ENCODE results near the gene TGM2. TPM values are rescaled to one million over a fixed set of nuclear protein-coding genes. Genes with fewer than 3 reads are reported as not detected.
A peak's percentile ranks its signal among the peaks of the same experiment; 100 is the strongest.
"Not testable (repeated sequence)": the region's sequence is repeated elsewhere in the genome, so short reads cannot be mapped to it uniquely, and the experiment has no call there.

TGM2 gene
- total RNA-seq, 1 donor from 2014 or later = 670 TPM

- DNase-seq (ENCODE audit: extremely low read depth, low read depth, low spot score) = no peak
Observed at GRCh38 chr20:38119446-38119845, 45.6 kb downstream of the TGM2 start.

- peak; percentile 63 for DNase-seq (ENCODE audit: extremely low read depth, low read depth, low spot score)
Observed at GRCh38 chr20:38117635-38118034, 47.4 kb downstream of the TGM2 start.

- DNase-seq (ENCODE audit: extremely low read depth, low read depth, low spot score) = no peak
Observed at GRCh38 chr20:38117205-38117604, 47.9 kb downstream of the TGM2 start.

GRCh38 chr20:38116409-38117165 is 48.5 kb downstream of the TGM2 start:
- DNase-seq (ENCODE audit: extremely low read depth, low read depth, low spot score) = no peak

GRCh38 chr20:38115896-38116295 is 49.2 kb downstream of the TGM2 start:
- DNase-seq (ENCODE audit: extremely low read depth, low read depth, low spot score) = no peak

GRCh38 chr20:38115205-38115604 is 49.9 kb downstream of the TGM2 start:
- no peak for DNase-seq (ENCODE audit: extremely low read depth, low read depth, low spot score)

- DNase-seq (ENCODE audit: extremely low read depth, low read depth, low spot score) = no peak
Observed at GRCh38 chr20:38114353-38114791, 50.7 kb downstream of the TGM2 start.

- DNase-seq (ENCODE audit: extremely low read depth, low read depth, low spot score) = no peak
Observed at GRCh38 chr20:38113401-38114325, 51.4 kb downstream of the TGM2 start.

- no peak for DNase-seq (ENCODE audit: extremely low read depth, low read depth, low spot score)
Observed at GRCh38 chr20:38112930-38113294, 52.2 kb downstream of the TGM2 start.

- DNase-seq (ENCODE audit: extremely low read depth, low read depth, low spot score) = no peak
Observed at GRCh38 chr20:38112261-38112929, 52.7 kb downstream of the TGM2 start.

GRCh38 chr20:38111366-38112232 is 53.5 kb downstream of the TGM2 start:
- DNase-seq (ENCODE audit: extremely low read depth, low read depth, low spot score) = no peak

GRCh38 chr20:38110525-38111178 is 54.4 kb downstream of the TGM2 start:
- no peak for DNase-seq (ENCODE audit: extremely low read depth, low read depth, low spot score)

GRCh38 chr20:38109591-38110524 is 55.2 kb downstream of the TGM2 start:
- peak; percentile 52 for DNase-seq (ENCODE audit: extremely low read depth, low read depth, low spot score)

GRCh38 chr20:38108986-38109541 is 56.0 kb downstream of the TGM2 start:
- DNase-seq (ENCODE audit: extremely low read depth, low read depth, low spot score) = no peak

GRCh38 chr20:38108438-38108985 is 56.6 kb downstream of the TGM2 start:
- no peak for DNase-seq (ENCODE audit: extremely low read depth, low read depth, low spot score)

GRCh38 chr20:38107916-38108315 is 57.2 kb downstream of the TGM2 start:
- not testable (repeated sequence) for DNase-seq (ENCODE audit: extremely low read depth, low read depth, low spot score)

GRCh38 chr20:38107386-38107785 is 57.7 kb downstream of the TGM2 start:
- not testable (repeated sequence) for DNase-seq (ENCODE audit: extremely low read depth, low read depth, low spot score)

- no peak for DNase-seq (ENCODE audit: extremely low read depth, low read depth, low spot score)
Observed at GRCh38 chr20:38106461-38106860, 58.6 kb downstream of the TGM2 start.

Measured in glomerular endothelial cell (primary cell).